Kidney epithelial cell (primary cell): ENCODE measurements around the gene KCTD1. TPM values are rescaled to one million over a fixed set of nuclear protein-coding genes. Genes with fewer than 3 reads are reported as not detected.

ENCODE experiments used
- DNase-seq: peaks from one replicate; pipeline ENCODE4 v3.0.0-alpha.2; 2010; ENCODE audit warnings: low read depth
- H3K27me3 ChIP-seq: 2 replicates; pipeline ENCODE4 v1.6.0; 2011; ENCODE audit warnings: low read length; ENCODE audit not compliant: control insufficient read depth, insufficient read depth
- H3K36me3 ChIP-seq: 2 replicates; pipeline ENCODE4 v1.5.1; 2011; ENCODE audit warnings: low read length; ENCODE audit not compliant: control insufficient read depth, insufficient read depth
- H3K4me3 ChIP-seq: 2 replicates; pipeline ENCODE4 v1.5.1; 2011; ENCODE audit warnings: low read depth, mild to moderate bottlenecking, control low read depth, low read length
- total RNA-seq: library from RNA; depleted of rRNA; stranded (reverse); fragments of >200 nt; gene quantifications from 2 replicates; pipeline ENCODE4 v1.2.3, GENCODE V29; 2015
- TF ChIP-seq, protein P1 (sequence below): IDR thresholded peaks from 2 replicates; pipeline ENCODE4 v1.5.1; 2011; ENCODE audit warnings: mild to moderate bottlenecking, moderate library complexity, low read length, control low read depth, inconsistent platforms; ENCODE audit not compliant: insufficient read depth, poor library complexity, severe bottlenecking

KCTD1 gene
- total RNA-seq, 1 donor from 2014 or later: 30.5 TPM

DNA sequence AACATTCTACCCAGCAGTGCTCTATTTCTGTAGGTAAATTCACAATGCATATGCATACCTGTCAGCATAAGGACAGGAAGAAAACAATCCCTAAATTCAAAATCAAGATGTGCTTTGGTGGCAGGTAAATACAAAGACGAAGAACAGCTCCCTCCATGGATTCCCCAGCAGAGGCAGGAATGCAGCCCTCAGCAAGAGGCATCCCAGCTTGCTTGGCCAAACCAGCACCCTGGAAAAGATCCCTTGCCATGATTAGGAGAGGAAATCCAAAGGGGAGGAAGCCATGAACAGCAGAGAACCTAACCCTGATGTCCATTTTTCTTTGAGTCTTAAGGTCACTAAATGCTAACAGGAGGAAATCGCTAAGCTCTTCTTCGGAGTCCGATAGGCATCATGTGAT lies 91.2 kb downstream of the KCTD1 start:
- Histone ChIP-seq H3K27me3 (no peaks in the 10 kb centered on the region), H3K4me3 (no peak overlapping the region), H3K36me3 (peaks cover 4% of the 10 kb centered on the region)
- TF ChIP-seq, protein P1, sequence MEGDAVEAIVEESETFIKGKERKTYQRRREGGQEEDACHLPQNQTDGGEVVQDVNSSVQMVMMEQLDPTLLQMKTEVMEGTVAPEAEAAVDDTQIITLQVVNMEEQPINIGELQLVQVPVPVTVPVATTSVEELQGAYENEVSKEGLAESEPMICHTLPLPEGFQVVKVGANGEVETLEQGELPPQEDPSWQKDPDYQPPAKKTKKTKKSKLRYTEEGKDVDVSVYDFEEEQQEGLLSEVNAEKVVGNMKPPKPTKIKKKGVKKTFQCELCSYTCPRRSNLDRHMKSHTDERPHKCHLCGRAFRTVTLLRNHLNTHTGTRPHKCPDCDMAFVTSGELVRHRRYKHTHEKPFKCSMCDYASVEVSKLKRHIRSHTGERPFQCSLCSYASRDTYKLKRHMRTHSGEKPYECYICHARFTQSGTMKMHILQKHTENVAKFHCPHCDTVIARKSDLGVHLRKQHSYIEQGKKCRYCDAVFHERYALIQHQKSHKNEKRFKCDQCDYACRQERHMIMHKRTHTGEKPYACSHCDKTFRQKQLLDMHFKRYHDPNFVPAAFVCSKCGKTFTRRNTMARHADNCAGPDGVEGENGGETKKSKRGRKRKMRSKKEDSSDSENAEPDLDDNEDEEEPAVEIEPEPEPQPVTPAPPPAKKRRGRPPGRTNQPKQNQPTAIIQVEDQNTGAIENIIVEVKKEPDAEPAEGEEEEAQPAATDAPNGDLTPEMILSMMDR: no peak
- no peak for DNase-seq

DNA sequence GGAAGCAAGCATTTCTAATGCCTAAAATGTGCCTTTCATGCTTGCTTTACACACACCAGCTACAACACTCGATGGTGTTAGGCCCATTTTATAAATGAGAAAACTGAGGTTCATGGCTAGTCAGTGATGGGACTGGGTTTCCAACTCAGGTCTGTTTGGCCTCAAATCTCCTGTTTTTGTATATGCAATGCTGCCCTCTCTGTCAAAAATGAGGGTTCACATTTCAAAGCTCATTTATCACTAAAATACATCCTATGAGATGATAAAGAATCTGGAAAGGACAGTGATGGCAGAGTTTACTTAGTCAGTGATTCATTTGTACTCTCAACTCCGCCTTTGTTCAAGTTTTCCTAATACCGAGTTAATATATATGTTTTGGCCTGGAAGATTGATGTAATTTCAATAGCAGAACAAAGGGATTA lies 92.3 kb downstream of the KCTD1 start:
- no peaks in the 10 kb centered on the region for H3K27me3 ChIP-seq
- TF ChIP-seq, protein P1: no peak
- no peak overlapping the region for H3K4me3 ChIP-seq
- no peak for DNase-seq
- H3K36me3 ChIP-seq: peaks cover 4% of the 10 kb centered on the region

DNA sequence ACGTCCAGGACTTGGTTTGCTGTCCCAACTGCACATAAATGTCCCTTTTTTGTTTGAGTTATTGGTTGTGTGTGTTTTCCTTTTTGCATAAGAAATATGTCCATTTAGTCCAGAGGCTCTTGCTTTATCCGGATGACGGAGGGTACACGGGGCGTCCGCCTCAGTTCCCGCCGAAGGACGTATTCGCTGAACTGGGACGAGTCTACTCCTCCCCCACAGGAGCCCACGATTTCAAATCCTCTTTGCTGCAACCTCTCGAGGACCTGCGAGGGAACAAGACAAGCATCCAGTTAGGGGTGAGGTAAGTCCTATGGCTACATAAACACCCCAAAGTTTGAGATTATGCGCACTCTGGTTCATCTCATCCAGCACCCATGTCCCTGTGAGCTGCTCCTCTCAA lies 92.7 kb downstream of the KCTD1 start:
- no peak for DNase-seq
- TF ChIP-seq, protein P1: no peak
- Histone ChIP-seq H3K27me3 (no peaks in the 10 kb centered on the region), H3K36me3 (peaks cover 4% of the 10 kb centered on the region), H3K4me3 (no peak overlapping the region)

DNA sequence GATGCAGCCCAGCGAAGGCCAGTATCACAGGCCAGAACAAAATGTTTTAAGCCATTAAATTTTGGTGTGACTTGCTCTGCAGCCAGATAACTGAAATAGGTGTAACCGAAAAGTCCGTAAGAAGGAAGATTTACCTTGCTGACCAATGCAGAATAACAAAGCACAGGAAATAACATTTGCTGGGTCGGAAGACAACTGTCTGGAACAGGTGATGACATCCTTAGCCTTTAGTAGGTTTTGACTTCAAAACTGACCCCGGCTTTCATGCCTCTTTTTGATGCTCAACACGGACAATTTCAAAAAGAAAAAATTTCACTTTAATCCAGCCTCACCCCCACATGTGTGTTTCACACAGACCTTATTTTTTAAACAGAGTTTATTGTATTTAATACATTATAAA lies 93.7 kb downstream of the KCTD1 start:
- TF ChIP-seq, protein P1: no peak

DNA sequence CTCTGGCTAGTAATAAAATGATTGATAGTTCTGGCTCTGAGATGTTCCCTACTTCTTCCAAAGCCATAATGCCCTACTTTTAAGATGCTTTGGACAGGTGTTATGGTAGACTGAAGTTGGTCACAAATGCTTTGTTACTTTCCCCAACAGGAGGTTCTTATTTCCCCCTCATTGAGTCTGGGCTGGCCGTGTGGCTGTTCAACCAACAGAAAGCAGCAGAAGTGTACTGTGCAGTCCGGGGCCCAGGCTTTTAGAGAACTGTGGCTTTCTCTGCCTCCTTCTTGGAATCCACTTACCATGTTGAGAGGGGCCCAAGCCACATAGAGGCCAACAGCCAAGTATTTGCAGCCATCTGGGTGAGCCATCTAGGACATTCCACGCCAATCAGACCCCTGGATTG lies 94.2 kb downstream of the KCTD1 start:
- Histone ChIP-seq H3K4me3 (no peak overlapping the region), H3K36me3 (peaks cover 2% of the 10 kb centered on the region), H3K27me3 (no peaks in the 10 kb centered on the region)
- DNase-seq: no peak
- TF ChIP-seq, protein P1: no peak

More for the DNA sequence above, 93.7 kb downstream of the KCTD1 start:
- Histone ChIP-seq H3K36me3 (peaks cover 4% of the 10 kb centered on the region), H3K27me3 (no peaks in the 10 kb centered on the region), H3K4me3 (no peak overlapping the region)
- DNase-seq: no peak

DNA sequence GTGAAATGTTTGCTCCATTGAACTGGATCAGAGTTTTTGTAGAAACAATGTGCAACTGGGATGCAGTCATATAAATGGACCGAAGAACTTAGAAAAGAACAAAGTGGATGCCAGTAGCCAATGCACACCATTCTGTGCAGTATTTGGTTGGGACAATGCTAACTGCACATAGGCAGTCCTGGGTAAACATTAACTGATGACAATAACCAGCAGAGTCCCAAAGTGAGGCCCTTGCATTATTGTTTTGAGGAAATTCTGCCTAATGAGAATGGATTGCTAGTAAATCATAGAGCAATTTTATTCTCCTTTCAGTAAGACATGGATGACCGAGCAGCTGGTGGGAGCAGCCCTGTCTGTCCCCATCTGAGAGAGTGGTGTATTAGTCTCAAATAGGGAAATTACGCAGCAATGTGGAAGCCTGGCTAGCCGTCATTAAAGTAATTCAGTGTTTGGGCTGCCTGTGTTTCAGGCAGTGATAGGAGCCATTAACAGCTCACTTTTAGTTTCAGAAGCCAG lies 94.9 kb downstream of the KCTD1 start:
- Histone ChIP-seq H3K4me3 (no peak overlapping the region), H3K36me3 (peaks cover 2% of the 10 kb centered on the region)
- peak; percentile 87 for DNase-seq

More for the DNA sequence above, 94.9 kb downstream of the KCTD1 start:
- H3K27me3 ChIP-seq: no peaks in the 10 kb centered on the region
- TF ChIP-seq, protein P1: no peak
